Lung (tissue), 12 donors: ENCODE measurements around the gene MPND. TPM values are rescaled to one million over a fixed set of nuclear protein-coding genes. Genes with fewer than 3 reads are reported as not detected.

ENCODE experiments used
- ATAC-seq: fragments of 200-7000 bp; cut with Tn5 transposase; one replicate; pipeline ENCODE4 v1.9.1; 2020; ENCODE audit warnings: moderate number of reproducible peaks; ENCODE audit not compliant: insufficient read depth, low FRiP score
- DNase-seq, 3 donors: peaks; one replicate each; pipeline ENCODE4 v3.0.0-alpha.2; 2013 to 2017
- H3K27ac ChIP-seq, 2 donors: one replicate each; pipeline ENCODE4 v1.5.1; 2013; ENCODE audit warnings: mild to moderate bottlenecking in 2 of 2, moderate library complexity in 2 of 2, control low read depth in 1 of 2, inconsistent platforms in 1 of 2, low read depth in 1 of 2, low read length in 1 of 2
- H3K27me3 ChIP-seq, 3 donors: one replicate each; pipeline ENCODE4 v1.5.1; 2013; ENCODE audit warnings: low read length in 2 of 3; ENCODE audit not compliant: control insufficient read depth in 3 of 3, insufficient read depth in 3 of 3
- H3K36me3 ChIP-seq, 4 donors: one replicate each; pipeline ENCODE4 v1.5.1; 2013; ENCODE audit warnings: low read length in 4 of 4, mild to moderate bottlenecking in 1 of 4, moderate library complexity in 1 of 4; ENCODE audit not compliant: control insufficient read depth in 4 of 4, insufficient read depth in 4 of 4
- H3K4me1 ChIP-seq, 5 donors: one replicate each; pipeline ENCODE4 v1.5.1; 2013; ENCODE audit warnings: low read length in 5 of 5, mild to moderate bottlenecking in 2 of 5, moderate library complexity in 1 of 5; ENCODE audit not compliant: control insufficient read depth in 5 of 5, insufficient read depth in 5 of 5
- H3K4me3 ChIP-seq: one replicate; pipeline ENCODE4 v1.5.1; 2013; ENCODE audit warnings: mild to moderate bottlenecking, control low read depth, moderate library complexity
- H3K9ac ChIP-seq, 2 donors: one replicate each; pipeline ENCODE4 v1.5.1; 2013; ENCODE audit warnings: low read length in 2 of 2, control low read depth in 1 of 2; ENCODE audit not compliant: insufficient read depth in 1 of 2
- H3K9me3 ChIP-seq, 4 donors: one replicate each; pipeline ENCODE4 v1.5.1; 2013; ENCODE audit warnings: low read length in 3 of 4, mild to moderate bottlenecking in 1 of 4, moderate library complexity in 1 of 4; ENCODE audit not compliant: control insufficient read depth in 4 of 4, insufficient read depth in 3 of 4
- WGBS, 2 donors: extraction: QIAGEN DNeasy Blood & Tissue Kit; methylation state at CpG; one replicate each; pipeline ENCODE4 v1.1.7; 2013; 5-methylcytosine and 5-hydroxymethylcytosine counted together
- polyA plus RNA-seq, 2 donors: library from polyadenylated mRNA; stranded (reverse); fragments of 200-250 nt; gene quantifications; one replicate each; pipeline ENCODE4 v1.2.1, GENCODE V29; 2013
- total RNA-seq, 2 donors: library from RNA; depleted of rRNA in 1 of 2; stranded (reverse); fragments of >200 nt in 1 of 2; gene quantifications; one replicate each; pipeline ENCODE4 v1.2.1, GENCODE V29; 2014 to 2021
- TF ChIP-seq, protein P1 (sequence below): IDR thresholded peaks from 2 replicates; pipeline ENCODE4 v1.5.1; 2012; ENCODE audit warnings: mild to moderate bottlenecking; ENCODE audit errors: control extremely low read depth, extremely low read depth
- donor health status: control.
- donor health status: control.
- donor health status: Bipolar disorder and iron deficiency.
- donor health status: healthy.
- donor health status: DM: yes; HTN: yes; CAD: no.

The MPND gene
- total and polyA plus RNA-seq, 4 donors: 9.1 to 32.3 (median 24.6) TPM

DNA sequence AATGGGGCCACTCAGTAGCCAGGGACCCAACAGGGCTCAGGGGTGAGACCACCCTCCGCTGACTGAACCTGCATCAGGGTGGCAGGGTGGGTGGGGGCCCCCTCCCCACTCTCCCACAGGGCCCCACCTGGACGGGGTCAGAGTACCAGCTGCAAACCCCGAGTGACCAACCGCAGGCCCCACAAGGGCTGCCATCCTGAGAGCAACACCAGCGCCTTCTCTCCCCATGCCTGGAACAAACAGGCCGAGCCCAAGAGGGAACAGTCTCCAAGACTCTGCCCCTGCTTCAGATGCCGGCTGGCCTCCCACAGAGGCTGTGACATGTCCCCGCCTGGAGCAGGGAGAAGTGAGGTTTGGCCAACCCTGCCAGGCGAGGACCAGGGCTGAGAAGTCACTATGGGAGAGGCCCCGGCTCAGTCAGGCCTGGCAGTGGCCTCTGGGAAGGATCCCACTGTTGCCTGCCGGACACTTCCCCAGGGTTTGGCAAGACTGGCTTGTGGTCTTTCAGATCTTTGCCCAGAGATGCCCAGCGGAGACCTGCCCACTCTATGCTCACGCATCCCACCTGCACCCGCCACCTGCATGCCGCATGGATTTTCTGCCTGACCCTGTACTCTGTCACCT, 27.2 kb downstream of the MPND start:
- peak overlapping the region in 1 of 2 donors; percentile 13 for H3K9ac ChIP-seq
- DNase-seq (no peak), ATAC-seq (no peak)
- H3K4me3 ChIP-seq: no peak overlapping the region
- H3K36me3 ChIP-seq: peaks cover 0 to 17% (median 12%) of the 10 kb centered on the region in 4 donors
- H3K4me1 ChIP-seq: peaks cover 22 to 70% (median 58%) of the 10 kb centered on the region in 5 donors
- no peaks in the 10 kb centered on the region for H3K27me3 ChIP-seq
- 88% methylated on average over 15 of the region's 15 CpGs for WGBS, 2 donors
- TF ChIP-seq, protein P1, sequence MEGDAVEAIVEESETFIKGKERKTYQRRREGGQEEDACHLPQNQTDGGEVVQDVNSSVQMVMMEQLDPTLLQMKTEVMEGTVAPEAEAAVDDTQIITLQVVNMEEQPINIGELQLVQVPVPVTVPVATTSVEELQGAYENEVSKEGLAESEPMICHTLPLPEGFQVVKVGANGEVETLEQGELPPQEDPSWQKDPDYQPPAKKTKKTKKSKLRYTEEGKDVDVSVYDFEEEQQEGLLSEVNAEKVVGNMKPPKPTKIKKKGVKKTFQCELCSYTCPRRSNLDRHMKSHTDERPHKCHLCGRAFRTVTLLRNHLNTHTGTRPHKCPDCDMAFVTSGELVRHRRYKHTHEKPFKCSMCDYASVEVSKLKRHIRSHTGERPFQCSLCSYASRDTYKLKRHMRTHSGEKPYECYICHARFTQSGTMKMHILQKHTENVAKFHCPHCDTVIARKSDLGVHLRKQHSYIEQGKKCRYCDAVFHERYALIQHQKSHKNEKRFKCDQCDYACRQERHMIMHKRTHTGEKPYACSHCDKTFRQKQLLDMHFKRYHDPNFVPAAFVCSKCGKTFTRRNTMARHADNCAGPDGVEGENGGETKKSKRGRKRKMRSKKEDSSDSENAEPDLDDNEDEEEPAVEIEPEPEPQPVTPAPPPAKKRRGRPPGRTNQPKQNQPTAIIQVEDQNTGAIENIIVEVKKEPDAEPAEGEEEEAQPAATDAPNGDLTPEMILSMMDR: no peak
- peak overlapping the region in 1 of 2 donors; percentile 83 for H3K27ac ChIP-seq
- no peaks in the 10 kb centered on the region for H3K9me3 ChIP-seq

DNA sequence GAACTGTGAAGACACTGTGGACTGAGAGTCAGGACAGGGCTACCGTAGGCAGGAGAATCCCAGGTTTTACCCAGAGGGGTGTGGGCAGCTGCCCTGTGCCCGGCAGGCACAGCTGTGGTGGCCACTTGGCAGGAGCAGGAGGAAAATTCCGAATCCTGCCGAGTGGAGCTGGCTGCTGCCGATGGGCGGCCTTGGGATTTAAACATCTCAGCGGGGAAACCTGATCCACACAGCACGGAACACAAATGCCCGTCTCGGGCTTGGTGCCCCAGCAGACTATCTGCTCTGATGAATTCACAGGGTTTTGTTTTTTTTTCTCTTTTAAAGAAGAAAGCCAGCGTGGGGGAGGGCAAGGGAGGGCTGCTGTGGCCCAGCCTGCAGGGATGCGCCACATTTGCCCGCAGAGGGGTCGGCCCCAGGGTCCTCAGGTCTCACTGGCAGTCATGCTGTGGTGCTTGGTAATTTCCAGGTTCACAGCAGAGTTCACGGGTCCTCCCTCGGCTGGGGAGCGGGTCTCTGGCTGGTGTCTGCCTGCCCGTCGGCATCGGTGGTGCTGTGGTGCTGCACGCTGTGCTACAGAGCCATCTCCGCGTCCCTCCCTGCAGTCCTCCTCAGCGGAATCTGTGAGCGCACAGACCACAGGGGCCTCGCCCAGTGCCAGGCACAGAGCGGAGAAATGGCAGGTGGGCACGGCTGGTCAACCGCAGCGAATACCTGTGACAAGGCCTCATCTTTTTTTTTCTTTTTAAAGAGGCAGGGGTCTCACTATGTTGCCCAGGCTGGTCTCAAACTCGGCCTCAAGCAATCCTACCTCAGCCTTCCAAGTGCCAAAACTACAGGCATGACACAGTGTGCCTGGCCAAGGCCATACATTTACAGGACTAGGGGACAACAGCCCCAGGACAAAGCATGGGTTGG, 28.1 kb downstream of the MPND start:
- Histone ChIP-seq H3K27ac (peak overlapping the region in 1 of 2 donors; percentile 92), H3K27me3 (no peaks in the 10 kb centered on the region), H3K4me3 (no peak overlapping the region), H3K9ac (no peak overlapping the region), H3K9me3 (no peaks in the 10 kb centered on the region), H3K36me3 (peaks cover 0 to 8% (median 4%) of the 10 kb centered on the region in 4 donors), H3K4me1 (peaks cover 22 to 80% (median 64%) of the 10 kb centered on the region in 5 donors)
- TF ChIP-seq, protein P1: no peak
- DNase-seq (no peak), ATAC-seq (no peak)
- 94 to 95% methylated on average over 31 of the region's 31 CpGs for WGBS, 2 donors

DNA sequence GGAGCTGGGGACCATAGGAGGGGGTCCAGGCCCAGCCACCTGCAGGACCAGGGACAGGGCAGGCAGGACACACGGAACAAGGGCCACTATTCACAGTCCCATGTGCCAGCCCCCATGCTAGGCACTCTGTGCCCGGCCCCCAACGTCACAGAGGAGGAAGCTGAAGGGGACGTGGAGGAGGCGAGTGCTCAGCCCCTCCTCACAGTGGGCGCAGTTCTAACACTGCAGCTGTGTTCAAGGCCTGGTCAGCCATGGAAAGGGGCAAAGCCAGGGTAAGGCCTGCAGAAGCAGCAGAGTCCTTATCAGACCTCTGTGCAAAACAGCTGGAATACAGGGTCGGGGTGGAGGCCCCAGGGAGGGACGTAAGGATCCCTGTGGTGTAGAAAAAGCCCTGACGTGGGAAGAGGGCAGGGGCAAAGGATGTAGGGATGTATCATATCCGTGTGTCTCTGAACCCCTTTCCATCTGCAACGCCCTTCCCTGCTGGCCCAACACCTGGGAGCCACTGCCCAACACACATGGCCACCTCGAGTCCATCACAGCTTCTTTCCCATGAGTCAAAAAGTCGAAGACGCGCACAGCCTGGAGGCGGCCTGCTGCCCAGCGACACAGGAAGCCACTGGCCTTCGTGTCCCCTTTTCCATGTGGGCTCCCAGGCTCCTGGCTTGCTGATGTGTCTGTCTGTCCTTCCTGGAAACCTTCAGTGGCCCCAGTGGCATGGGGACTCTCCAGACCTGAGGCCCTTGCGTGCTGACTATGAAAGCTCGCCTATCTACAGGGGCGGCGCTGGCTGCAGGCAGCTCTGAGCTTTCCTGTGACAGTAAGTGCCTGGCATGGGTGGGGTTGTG, 29.0 kb downstream of the MPND start:
- H3K27me3 ChIP-seq: no peaks in the 10 kb centered on the region
- DNase-seq (no peak), ATAC-seq (no peak)
- peak overlapping the region in 1 of 2 donors; percentile 32 for H3K9ac ChIP-seq
- 88 to 89% methylated on average over 22 of the region's 22 CpGs for WGBS, 2 donors
- H3K9me3 ChIP-seq: no peaks in the 10 kb centered on the region
- H3K36me3 ChIP-seq: peaks cover 0 to 4% (median 2%) of the 10 kb centered on the region in 4 donors
- H3K4me3 ChIP-seq: no peak overlapping the region
- H3K27ac ChIP-seq: peak overlapping the region in 1 of 2 donors; percentile 92
- TF ChIP-seq, protein P1: no peak
- H3K4me1 ChIP-seq: peaks cover 22 to 89% (median 69%) of the 10 kb centered on the region in 5 donors
